Stomach smooth muscle (tissue), 2 donors: ENCODE measurements around the gene AQP6.

Experiments used
- H3K27ac ChIP-seq: one replicate; pipeline ENCODE4 v1.7.0; 2013; ENCODE audit warnings: mild to moderate bottlenecking, low read length, inconsistent platforms
- H3K27me3 ChIP-seq, 2 donors: one replicate each; pipeline ENCODE4 v1.7.0; 2013; ENCODE audit warnings: low read length in 2 of 2; ENCODE audit not compliant: insufficient read depth in 2 of 2, control insufficient read depth in 1 of 2
- H3K36me3 ChIP-seq, 2 donors: one replicate each; pipeline ENCODE4 v1.7.0; 2013; ENCODE audit warnings: low read length in 2 of 2; ENCODE audit not compliant: control insufficient read depth in 2 of 2, insufficient read depth in 2 of 2
- H3K4me1 ChIP-seq: one replicate; pipeline ENCODE4 v1.7.0; 2013; ENCODE audit warnings: low read length; ENCODE audit not compliant: control insufficient read depth, insufficient read depth
- H3K4me3 ChIP-seq, 2 donors: one replicate each; pipeline ENCODE4 v1.7.0; 2013; ENCODE audit warnings: low read length in 2 of 2
- H3K9ac ChIP-seq, 2 donors: one replicate each; pipeline ENCODE4 v1.7.0; 2013; ENCODE audit warnings: low read length in 2 of 2, mild to moderate bottlenecking in 1 of 2
- H3K9me3 ChIP-seq, 2 donors: one replicate each; pipeline ENCODE4 v1.7.0; 2013; ENCODE audit warnings: low read length in 2 of 2; ENCODE audit not compliant: control insufficient read depth in 2 of 2
- donor health status: healthy.
- donor health status: Pancreatic carcinoma.

The AQP6 gene

DNA sequence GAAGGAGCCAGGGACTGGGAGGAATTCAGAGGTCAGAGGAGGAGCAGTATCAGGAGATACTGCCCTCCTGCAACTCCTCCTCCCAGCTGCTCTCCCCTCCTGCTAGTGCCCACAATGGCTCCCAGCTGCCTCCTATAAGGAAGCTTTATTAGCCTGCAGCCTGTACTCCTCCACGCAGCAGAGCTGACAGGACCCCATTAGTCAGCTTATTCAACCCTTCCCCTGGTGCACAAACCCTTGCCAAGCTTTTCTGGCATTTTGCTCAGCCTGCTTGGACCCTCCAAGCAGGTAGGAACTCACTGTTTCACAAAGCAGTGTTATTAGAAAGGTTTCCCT, 29.2 kb upstream of the AQP6 start:
- Histone ChIP-seq H3K27ac (no peak overlapping the region), H3K4me1 (no peaks in the 10 kb centered on the region), H3K27me3 (no peaks in the 10 kb centered on the region), H3K36me3 (no peaks in the 10 kb centered on the region), H3K9ac (no peak overlapping the region), H3K9me3 (no peaks in the 10 kb centered on the region), H3K4me3 (no peak overlapping the region)

DNA sequence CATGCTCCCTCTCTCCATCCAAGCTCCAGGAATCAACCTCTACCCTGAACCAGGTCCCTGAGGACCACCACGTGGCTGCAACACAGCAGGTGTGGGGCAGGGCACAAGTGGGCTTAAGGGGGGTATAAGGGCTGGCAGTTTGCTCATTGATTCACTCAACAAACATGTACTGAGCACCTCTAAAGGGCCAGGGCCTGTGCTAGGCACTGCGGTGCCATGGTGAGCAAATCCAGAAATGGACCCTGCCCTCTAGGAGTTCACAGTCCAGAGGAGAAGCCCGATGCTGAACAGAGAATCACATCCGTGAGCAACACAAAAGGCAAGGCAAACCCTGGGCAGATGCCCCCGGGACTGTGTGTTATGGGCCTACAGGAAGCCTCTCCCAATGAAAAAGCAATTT, 28.7 kb upstream of the AQP6 start:
- Histone ChIP-seq H3K4me1 (no peaks in the 10 kb centered on the region), H3K36me3 (no peaks in the 10 kb centered on the region), H3K27ac (no peak overlapping the region), H3K9ac (no peak overlapping the region), H3K27me3 (no peaks in the 10 kb centered on the region), H3K4me3 (no peak overlapping the region), H3K9me3 (no peaks in the 10 kb centered on the region)

DNA sequence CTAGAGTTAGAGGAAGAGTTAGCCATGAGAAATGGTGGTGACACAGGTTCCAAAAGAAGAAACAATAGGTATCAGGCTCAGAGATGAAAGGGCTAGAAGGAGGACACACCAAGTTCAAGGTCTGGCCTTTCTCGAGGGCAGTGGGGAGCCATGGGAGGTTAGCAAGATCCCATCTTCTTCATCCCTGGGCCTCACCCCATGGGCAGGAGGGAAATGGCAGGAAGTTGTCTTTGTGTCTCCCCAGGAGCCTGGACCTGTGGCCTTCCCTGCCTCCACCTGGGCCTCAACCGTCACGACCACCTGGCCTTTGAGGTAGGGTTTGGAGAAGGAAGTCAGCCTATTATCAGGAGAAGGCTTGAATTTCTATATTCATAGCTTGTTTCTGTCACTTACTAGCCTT, 28.0 kb upstream of the AQP6 start:
- Histone ChIP-seq H3K4me3 (no peak overlapping the region), H3K9me3 (no peaks in the 10 kb centered on the region), H3K4me1 (no peaks in the 10 kb centered on the region), H3K27me3 (no peaks in the 10 kb centered on the region), H3K36me3 (no peaks in the 10 kb centered on the region), H3K27ac (no peak overlapping the region), H3K9ac (peak overlapping the region in 1 of 2 donors; percentile 52)

DNA sequence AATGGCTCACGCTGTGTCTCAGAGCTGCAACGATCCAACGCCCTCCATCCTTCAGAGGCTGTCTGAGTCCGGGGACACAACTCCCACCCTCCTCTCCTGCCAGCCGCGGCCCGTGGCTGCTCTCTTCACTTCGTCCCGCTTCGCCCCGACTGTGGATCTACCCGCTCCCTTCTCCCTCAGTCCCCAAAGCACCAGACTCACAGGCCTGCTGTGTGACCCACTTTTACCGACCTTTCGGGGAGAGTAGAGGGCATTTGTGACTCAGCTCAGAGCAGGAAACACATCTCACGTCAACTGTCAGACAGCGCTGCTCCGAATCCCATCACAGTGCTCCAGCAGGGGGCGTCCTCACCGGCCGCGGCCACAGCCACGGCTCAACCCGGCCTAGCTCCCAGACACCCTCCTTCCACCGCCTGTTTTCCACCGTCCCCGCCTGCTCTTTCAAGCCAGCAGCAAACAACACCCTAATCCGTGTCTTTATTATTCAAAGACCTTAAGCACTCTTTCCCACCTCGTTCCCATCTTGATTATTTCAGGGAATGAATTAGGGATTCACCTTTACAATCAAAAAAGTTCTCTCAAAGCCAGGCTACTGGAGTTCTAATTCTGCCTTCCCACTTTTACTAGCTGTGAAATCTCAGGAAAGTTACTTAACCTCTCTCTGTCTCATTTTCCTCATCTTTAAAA, 27.2 kb upstream of the AQP6 start:
- Histone ChIP-seq H3K4me1 (no peaks in the 10 kb centered on the region), H3K9ac (peak overlapping the region; percentile 30 to 52), H3K36me3 (no peaks in the 10 kb centered on the region), H3K27ac (no peak overlapping the region), H3K9me3 (no peaks in the 10 kb centered on the region), H3K27me3 (no peaks in the 10 kb centered on the region), H3K4me3 (peak overlapping the region; percentile 15 to 52)

DNA sequence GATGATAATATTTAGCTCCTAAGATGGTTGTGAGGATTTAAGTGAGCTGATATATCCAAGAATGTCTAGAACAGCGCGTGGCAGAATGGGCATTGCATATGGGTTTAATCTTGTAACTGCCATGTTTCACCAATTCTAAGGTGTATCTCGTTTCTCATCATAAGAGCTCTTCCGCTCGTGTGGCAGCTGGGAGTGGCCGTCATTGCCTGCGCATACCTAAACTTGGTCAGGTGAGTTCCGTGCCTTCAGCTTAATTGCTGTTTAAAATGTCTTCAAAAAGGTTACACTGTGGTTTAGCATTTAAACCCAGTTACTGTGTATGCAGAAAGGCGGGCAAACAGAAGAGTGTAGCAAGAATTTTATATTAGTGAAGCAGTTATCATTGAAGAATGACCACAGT, 26.7 kb upstream of the AQP6 start:
- Histone ChIP-seq H3K27me3 (no peaks in the 10 kb centered on the region), H3K9me3 (no peaks in the 10 kb centered on the region), H3K4me3 (no peak overlapping the region), H3K9ac (peak overlapping the region in 1 of 2 donors; percentile 52), H3K4me1 (no peaks in the 10 kb centered on the region), H3K27ac (no peak overlapping the region), H3K36me3 (no peaks in the 10 kb centered on the region)

DNA sequence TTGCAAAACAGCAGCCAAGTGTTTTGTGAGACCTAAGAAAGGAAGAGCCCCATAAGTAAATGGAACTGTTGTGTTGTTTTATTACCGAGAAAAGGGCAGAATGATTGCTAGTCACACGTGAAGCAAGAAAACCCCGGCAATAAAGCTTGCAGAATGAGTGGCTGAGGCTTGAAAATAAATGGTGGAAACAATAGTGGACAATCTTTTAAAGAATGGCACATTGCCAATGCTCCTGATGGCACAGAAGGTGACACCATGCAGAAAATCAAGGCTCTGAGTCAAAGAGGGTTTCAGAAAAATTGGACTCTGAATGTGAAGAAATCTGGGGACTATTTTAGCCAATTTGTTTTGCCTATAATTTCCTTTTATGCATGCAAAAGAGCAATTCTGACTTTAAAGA, 26.2 kb upstream of the AQP6 start:
- Histone ChIP-seq H3K27me3 (peaks cover 0 to 2% of the 10 kb centered on the region in 2 donors), H3K9ac (no peak overlapping the region), H3K4me3 (no peak overlapping the region), H3K9me3 (no peaks in the 10 kb centered on the region), H3K27ac (no peak overlapping the region), H3K36me3 (no peaks in the 10 kb centered on the region), H3K4me1 (no peaks in the 10 kb centered on the region)

DNA sequence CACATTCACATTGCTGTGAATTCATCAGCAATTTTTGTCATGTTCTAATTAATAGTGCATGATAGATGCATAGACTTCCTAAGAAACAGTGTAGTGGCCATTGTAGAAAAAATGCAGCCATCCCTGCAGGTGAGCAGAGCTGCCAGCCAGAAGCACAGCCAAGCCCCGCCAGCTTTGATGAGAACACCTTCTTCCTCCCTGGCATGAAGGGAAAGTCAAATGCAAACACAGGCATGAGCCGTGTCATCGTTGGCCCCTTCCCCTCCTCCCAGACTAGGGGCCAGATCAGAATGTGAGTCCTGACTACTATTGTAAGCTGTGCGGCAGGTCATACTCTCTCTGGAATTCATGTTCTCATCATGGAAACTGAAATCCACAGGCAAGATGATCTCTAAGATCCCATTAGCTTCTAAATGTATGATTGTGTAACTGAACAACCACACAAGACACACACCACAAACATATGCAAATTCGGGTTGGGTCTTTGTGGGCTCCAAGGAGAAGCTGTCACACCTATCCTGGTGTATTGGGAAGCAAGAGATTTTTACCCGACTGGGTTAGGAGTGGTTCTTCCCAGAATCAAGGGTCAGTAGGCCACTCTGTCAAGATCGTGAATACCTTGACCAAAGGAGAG, 25.0 kb upstream of the AQP6 start:
- Histone ChIP-seq H3K9me3 (no peaks in the 10 kb centered on the region), H3K36me3 (no peaks in the 10 kb centered on the region), H3K27me3 (peaks cover 0 to 2% of the 10 kb centered on the region in 2 donors), H3K4me1 (no peaks in the 10 kb centered on the region), H3K27ac (no peak overlapping the region), H3K4me3 (no peak overlapping the region), H3K9ac (no peak overlapping the region)

DNA sequence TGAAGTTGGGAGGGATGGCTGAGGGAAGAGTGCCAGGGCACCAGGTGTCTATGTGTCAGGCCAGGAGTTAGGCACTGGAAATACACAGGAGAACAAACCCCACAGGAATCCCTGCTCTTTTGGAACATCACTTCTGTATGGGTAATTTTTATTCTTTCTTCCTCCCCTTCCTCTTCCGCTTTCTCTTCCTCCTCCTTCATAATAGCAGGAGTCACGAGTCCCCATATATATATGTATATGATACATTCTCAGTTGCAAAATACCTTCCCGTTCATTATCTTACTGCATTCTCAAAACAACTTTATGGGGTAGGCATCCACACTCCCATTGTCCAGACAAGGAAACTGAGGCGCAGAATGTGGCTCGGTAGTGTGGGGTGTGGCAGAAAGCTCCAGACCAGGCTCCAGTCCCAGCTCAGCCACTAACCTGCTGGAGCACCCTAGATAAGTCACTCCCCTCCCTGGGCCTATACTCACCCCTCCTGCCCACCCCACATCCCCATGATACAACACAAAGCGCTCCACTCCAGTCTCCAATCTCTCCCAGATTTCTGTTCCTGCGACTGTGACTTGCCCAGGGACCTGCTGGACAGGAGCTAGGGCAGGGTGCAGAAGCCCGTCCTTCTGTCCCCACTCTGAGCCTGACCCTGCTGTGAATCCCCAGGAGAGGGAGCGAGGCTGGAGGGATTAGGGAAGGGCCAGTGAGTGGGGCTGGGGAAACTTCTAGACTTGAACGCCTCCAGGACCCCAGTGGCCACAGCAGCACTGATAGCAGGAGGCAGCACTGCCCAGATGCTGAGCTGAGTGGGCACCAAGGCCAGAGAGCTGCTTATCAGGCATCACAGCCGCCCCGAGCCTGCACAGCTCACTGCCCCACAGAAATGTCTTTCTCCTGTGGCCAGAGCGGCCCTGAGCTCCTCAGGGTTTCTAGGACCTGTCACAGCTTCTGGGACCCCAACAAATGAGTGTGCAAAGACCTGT, 23.6 kb upstream of the AQP6 start:
- Histone ChIP-seq H3K4me3 (no peak overlapping the region), H3K27me3 (peaks cover 8 to 9% of the 10 kb centered on the region in 2 donors)

DNA sequence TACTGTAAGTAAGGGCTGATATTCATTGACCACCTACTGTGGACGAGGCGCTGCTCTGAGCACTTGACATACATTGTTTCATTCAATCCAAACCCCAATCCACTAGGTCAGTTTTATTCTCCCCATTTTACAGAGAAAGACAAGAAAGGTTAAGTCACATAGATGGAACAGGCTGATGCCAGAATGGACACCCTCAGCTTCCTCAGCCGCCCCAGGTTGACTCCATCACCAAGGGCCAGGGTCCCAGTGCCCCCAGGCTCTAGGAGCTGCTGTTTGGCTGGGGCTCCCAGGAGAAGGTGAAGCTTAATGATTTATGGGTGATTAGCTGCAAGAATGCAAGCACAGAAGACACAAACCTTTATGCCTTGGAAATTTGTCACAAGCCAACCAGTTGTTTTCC, 22.9 kb upstream of the AQP6 start:
- H3K9ac ChIP-seq: no peak overlapping the region
- H3K36me3 ChIP-seq: no peaks in the 10 kb centered on the region
- no peaks in the 10 kb centered on the region for H3K4me1 ChIP-seq
- no peak overlapping the region for H3K27ac ChIP-seq
- H3K4me3 ChIP-seq: no peak overlapping the region
- H3K9me3 ChIP-seq: no peaks in the 10 kb centered on the region
- H3K27me3 ChIP-seq: peaks cover 15 to 16% of the 10 kb centered on the region in 2 donors

More for the DNA sequence above, 23.6 kb upstream of the AQP6 start:
- Histone ChIP-seq H3K9ac (no peak overlapping the region), H3K4me1 (no peaks in the 10 kb centered on the region), H3K9me3 (no peaks in the 10 kb centered on the region), H3K36me3 (no peaks in the 10 kb centered on the region), H3K27ac (no peak overlapping the region)

DNA sequence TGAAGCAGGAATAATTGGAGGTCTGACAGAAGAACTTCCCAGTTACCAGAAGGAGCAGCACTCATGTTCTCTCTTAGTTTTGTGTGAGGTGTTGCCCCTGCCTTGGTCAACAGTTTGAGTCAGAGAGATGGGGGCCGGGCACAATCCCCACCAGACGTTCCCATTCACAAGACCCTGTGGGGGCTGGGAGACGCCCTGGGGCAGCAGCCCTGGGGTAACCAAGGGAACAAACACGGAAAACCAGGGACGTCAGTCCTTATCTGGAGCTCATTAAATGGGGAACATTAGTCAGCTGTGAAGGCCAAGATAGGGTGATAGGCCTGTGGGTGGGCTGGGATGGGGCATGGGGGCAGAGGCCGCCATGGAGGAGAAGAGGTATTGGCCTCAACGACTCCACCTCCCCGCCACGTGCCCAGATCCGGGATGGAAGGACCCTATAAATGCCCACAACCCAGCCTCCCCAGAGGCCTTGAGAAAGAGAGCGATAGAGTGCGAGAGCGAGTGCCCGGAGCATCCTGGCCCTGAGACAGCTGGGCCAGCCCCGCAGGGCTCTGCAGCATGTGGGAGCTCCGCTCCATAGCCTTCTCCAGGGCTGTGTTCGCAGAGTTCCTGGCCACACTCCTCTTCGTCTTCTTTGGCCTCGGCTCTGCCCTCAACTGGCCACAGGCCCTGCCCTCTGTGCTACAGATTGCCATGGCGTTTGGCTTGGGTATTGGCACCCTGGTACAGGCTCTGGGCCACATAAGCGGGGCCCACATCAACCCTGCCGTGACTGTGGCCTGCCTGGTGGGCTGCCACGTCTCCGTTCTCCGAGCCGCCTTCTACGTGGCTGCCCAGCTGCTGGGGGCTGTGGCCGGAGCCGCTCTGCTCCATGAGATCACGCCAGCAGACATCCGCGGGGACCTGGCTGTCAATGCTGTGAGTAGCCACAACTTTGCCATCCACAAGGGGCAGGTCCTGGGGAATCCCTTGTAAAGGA, 22.2 kb upstream of the AQP6 start, which contains the start of gene AQP2:
Gene AQP2 (plus strand): TSS at position 465 of the 979 bp plus-strand sequence. CDS start 94 bp downstream, at position 559.
- no peak within 1 kb of the TSS for H3K27ac ChIP-seq
- peaks cover 19 to 22% of the 10 kb centered on the region in 2 donors for H3K27me3 ChIP-seq
- peaks cover 4% of the 10 kb centered on the region for H3K4me1 ChIP-seq
- no peak within 1 kb of the TSS for H3K4me3 ChIP-seq
- no peak within 1 kb of the TSS for H3K9ac ChIP-seq
- no peaks in the 10 kb centered on the region for H3K9me3 ChIP-seq
- no peaks in the 10 kb centered on the region for H3K36me3 ChIP-seq
